GM21786 (cell line): ENCODE measurements around the gene THSD7A.

Source experiments
- ATAC-seq: cut with Tn5 transposase; IDR thresholded peaks from one replicate; pipeline ENCODE4 v1.9.1; 2021; ENCODE audit not compliant: unreplicated experiment

Gene THSD7A

DNA sequence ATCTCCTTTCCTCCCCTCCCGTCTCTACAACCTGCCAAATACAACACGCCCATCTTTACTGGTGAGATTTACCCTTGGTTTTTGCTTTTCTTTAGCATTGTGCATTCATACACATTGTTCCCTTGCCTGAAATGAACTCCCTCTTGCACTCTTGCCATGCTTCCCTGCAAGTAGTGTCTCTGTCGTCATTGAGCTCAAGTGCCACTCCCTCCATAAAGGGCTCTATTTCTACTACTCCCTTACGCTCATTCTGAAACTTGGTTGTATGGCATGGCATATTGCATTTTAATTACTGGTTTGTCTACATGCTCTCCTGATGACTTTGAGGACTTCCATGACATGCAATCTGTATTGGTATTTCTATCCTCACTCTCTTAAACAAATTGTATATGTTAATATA is 242.7 kb downstream of the THSD7A start:
- ATAC-seq = no peak

DNA sequence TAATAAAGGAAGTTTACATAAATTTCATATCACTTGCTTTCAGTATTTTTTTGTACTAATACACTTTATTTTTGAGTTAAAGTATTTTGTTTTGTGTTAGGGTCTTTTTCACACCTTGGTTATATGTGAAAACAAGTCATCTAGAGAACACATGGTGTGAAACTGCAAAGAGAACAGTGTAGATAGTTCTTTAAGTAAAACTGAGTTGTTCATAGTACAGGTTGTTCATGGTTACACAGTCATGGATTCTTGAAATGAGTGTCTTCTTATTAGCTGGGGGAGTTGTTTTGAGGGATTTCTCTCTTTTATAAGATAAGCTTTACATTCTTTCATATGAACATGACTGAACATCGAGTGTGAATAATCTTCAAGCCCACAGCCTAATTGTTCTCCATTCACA is 244.2 kb downstream of the THSD7A start:
- ATAC-seq = no peak

DNA sequence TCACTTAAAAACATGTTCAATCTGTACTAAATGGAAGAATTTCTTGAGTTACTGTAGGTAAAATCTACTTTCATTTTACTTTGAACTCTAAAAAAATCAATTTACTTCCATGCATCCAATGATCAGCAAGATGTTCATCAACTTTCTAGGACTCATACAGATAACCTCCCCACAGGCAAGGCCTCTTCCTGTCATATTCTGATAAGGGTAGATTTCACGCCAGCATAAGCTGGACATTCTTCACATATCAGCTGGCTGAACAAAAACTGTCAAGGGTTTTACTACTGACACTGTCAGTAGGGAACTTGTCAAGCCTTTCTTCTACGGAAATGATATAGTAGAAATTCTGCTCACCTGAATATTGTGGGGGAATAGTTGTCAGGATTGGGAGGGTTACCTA is 244.9 kb downstream of the THSD7A start:
- ATAC-seq = no peak

DNA sequence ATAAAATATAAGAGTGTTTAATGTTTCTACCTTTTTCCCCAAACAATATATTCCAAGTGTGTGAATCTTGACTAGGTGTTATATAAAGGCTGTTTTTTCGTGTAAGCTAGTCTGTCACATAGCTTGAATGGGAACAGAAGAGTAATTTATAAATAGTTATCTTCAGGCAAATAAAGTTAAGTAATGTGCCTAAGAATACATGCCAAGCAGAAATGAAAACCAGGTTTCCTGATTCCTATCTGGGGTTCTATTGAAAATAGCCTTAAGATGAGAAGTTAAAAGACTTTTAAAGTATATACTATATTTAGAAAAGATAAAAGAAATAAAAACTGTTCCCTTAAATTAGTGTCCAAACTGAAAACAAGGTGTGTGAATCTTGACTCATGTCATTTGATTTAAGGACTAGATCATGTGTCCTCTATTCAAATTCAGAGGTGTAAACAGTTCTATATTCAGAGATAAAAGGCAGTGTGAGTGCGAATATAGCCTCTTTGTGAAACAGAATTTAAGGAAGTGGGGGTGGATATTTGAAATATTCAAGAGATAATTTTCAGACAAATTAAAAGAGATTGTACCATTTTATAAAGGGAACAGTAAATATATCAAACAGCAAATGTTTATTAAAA is 247.5 kb downstream of the THSD7A start:
- no peak for ATAC-seq

DNA sequence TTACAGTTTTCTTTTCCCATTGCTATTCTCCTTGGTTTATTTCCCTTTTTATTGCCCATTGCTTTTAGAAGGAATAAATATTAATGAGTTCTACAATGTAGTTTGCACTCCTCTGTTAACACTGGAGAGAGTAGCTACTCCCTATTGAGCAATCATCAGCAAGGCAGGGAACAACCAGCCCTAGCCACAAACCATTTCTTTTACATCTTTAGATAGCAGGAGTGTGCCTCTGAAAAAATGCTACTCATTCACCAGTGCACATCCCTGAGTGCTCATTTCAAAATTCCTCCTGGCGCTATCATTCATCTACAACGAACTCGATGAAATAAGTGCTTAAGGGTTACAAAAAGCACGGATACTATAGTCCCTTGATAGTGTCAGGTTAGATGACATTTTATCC is 252.9 kb downstream of the THSD7A start:
- ATAC-seq = no peak

DNA sequence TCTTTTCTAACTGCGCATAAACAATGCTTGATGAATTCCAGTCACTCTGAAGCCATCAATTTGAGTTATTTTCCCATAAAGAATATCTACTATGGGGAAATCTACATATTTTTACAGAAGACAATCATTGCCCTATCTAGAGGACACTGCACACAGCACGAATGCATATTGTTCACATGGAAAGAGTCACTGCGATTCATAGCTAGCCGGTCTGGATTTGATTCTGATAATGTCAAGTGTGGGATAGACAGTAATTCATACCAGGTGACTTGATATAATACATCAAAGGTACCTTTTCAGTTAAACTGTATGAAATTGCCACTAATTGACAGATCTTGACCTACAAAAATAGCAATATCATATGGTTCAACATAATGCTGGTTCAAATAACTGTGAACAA is 255.7 kb downstream of the THSD7A start:
- ATAC-seq = no peak

DNA sequence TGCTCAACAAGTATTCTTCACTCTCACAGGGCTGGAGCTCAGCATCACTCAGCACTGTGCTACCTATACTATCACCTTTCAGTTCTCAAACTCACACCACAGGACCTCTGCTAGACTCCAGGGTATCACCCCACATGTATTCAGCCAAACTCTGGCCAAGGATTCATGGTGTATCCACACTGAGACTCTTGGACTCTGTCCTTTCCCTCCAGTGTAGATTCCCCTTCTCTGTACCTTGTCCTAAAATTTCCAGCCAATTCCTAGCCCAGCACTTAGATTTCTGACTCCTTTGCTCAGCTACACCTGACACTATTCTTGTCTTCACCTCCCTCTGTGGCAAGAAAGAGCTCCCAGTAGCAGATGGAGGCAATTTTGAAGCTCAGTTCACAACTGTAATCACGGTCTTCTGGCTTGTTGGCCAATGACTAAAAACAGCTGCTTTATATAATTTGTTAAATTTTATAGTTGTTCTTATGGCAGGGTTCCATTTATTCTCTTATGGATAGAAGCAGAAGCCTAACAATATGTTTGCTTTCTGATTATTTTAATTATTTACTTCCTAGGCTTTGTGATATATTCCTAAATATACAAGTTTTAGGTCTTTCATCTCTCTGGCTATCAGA is 258.8 kb downstream of the THSD7A start:
- no peak for ATAC-seq

DNA sequence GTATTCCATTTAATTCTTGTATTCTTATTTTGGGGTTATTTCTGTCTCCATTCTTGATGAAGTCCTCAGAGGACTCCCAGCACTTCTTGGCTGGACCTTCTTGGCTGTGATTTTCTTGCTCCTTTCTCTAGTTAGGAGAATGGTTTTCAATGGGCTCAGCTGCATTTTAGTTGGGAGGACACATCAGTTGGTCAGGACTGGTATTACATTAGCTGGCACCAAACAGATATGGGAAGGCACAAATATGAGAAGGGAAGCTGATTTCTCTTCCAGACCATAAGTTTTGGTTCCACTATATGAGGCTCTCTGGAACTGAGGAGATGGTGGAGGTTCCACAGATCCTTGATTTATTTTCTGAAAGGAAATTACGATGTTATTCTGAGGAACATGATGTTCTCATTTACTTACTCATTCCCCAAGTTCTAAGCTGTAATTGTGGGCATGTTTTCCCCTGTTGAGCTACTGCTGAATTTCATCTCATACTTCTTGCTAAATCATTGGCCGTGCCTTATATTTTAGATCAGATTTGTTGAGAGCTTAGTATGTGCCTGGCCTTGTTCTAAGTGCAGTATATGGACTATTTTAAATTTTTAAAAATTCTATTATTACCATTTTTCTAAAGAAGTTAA is 261.0 kb downstream of the THSD7A start:
- no peak for ATAC-seq

DNA sequence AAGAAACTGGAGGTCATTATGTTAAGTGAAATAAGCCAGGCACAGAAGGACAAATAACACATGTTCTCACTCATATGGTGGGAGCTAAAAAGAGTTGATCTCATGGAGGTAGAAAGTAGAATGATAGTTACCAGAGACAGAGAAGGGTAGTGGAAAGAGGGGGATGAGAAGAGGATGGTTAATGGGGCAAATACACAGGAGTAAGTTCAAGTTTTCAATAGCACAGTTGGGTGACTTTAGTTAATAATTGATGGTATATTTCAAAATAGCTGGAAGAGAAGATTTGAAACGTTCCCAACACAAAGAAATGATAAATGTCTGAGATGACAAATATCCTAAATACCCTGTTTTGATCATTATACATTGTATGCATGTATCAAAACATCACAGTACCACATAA is 261.8 kb downstream of the THSD7A start:
- ATAC-seq = no peak

DNA sequence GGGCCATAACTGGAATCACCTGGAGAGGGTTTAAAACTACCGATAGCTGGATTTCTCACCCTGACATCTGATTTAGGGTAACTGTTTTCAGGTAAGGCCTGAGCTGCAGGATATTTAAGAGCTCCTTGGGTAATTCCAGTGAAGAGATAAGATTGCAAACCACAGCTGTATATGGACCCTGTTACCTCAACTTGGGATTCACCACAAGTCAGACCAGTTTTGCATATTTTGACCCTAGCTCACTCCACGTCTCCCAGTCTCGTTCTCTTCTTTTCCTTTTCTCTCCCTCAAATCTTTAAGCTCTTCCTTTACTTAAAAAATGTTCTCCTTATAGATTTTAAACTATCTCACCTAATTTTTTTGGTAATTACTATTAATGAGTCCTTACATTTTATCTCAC is 264.4 kb downstream of the THSD7A start:
- ATAC-seq = no peak

DNA sequence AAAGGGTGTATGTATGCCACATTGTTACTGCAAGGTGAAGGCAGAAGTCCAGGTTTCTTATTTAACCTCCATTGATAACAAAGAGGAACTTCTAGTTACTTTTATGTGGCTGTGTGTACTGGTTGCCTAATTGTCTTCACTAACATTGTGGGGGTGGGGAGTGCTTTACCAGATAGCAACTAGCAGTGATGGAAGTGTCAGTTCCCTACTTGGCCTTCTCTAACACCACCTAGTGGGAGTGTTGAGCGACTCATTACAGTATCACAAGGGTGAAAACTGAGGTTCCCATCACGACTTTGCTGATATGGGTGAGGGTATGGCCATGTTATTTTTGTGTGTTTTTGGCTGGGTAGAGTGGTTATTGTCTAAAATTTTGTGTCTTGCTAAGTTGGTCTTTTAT is 274.4 kb downstream of the THSD7A start:
- peak; percentile 83 for ATAC-seq

DNA sequence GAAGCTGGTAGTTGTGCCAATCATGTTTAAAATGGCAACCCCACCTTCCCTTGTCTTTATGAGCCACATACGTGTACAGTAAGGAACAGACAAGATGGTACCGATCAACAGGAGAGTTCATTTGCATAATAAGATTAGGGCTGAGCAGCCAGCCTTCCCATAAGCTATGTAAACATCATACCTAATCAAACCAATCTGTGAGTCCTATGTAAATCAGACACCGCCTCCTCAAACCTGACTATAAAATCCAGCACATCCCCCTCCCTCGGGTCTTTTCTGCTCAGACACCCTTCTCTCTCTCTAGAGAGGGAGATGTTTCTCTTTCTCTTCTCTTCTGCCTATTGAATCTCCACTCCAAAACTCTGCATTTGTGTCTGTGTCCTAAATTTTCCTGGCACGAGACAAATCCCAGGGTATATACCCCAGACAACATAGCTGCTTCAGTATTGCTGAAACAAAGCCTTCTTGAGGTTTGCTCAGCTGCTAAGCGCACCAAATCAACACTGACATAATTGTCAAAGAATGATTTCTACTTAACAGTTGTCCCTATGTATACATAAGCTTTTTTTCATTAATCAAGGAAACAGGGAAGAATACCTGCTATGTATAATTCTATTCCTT is 279.2 kb downstream of the THSD7A start:
- no peak for ATAC-seq

DNA sequence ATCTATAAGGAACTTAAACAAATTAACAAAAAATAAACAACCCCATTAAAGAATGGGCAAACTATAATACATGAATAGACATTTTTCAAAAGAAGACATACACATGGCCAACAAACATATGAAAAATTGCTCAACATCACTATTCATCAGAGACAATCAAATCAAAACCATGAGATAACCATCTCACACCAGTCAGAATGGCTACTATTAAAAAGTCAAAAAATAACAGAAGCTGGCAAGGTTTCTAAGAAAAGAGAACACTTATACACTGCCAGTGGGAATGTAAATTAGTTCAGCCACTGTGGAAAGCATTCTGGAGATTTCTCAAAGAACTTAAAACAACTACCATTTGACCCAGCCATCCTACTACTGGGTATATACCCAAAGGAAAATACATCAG is 280.5 kb downstream of the THSD7A start:
- no peak for ATAC-seq

DNA sequence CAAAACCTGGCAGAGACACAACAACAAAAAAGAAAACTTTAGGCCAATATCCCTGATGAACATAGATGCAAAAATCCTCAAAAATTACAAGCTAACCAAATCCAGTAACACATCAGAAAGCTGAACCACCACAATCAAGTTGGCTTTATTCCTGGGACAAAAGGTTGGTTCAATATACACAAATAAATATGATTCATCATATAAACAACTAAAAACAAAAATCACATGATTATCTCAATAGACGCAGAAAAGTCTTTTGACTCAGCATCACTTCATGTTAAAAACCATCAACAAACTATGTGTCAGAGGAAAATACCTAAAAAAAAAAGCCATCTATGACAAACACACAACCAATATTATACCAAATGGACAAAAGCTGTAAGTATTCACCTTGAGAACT is 283.5 kb downstream of the THSD7A start:
- no peak for ATAC-seq

DNA sequence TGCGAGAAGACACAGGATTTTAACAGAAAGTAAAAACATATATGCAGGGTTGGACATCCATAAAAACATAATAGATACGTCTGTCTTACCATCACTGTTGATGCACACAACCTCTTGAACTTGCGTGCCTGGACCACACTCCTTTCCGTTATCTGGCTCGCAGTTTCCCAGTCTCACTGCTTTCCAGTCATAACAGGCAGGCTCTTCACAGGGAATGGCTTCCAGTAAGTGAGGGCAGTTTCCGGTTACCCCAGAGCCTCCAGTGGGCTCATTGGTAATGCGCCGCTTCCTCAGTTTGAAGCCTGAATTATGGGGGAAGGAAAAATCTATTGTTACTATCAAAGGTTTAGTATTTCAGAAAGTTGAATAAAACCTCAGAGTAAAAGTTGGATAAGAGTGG is 290.7 kb downstream of the THSD7A start:
- ATAC-seq = no peak

DNA sequence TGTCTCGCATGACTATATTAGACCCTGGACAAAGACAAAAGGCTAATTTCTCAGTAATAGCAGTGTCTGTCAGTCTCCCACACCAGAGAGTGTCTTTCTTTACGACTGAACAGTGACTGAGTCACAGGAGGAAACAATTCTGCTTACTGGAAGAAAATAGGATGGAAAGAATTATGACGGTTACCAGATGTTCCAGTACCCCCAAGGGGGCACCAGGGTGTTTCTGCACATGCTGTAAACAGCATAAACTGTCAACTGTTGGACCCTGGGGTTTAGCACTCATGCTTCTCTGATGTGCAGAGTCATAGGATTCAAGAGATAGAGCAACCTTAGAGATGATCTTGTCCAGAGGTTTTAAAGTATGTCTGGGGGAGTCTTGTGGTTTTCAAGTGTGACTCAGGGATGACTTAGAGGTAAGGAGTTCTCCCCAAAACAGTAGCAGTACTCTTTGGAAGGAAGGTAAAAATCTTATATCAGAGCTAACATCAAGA is 291.7 kb downstream of the THSD7A start:
- no peak for ATAC-seq

DNA sequence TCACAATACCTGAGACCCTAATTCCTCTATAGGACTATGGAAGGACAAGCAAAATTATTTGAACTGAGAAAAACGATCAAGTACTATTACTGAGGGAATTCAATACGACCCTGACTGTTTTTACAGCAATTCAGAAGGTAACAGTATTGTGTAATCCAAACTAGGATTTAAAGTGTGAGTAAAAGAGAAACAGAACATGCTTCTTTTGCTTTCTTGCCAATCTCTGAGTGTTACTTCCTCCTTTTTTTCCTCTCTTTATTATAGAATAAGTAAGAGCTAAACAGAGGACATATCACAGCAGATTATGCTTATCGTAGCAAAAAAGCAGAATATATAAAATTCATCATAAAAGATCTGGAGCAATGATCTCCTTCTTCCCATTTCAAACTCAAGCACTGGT is 292.1 kb downstream of the THSD7A start:
- ATAC-seq = no peak

DNA sequence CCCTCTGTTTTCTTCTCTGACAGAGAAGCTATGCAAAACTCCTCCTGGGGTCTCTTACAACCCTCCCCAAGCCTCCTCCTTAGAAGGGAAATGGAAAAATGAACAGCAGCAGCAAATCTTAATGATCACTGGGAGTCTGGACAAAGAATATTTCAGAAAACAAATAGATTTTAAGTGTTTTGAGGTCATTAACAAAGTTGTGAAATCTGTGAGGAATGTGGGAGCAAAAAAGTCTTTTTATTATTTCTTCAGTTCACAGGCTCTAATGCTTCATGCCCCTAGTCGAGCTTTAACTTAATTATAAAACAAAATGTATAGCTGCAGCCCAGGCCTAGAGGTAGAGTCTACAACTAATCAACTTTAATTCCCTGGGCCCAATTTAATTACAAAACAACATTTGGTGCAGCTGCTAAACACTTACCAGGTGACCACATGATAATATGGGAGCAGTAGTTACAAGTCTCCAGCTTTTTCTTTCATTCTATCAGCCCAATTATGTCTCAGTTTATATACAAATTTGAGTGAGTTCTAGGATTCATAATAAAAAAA is 293.2 kb downstream of the THSD7A start:
- no peak for ATAC-seq

DNA sequence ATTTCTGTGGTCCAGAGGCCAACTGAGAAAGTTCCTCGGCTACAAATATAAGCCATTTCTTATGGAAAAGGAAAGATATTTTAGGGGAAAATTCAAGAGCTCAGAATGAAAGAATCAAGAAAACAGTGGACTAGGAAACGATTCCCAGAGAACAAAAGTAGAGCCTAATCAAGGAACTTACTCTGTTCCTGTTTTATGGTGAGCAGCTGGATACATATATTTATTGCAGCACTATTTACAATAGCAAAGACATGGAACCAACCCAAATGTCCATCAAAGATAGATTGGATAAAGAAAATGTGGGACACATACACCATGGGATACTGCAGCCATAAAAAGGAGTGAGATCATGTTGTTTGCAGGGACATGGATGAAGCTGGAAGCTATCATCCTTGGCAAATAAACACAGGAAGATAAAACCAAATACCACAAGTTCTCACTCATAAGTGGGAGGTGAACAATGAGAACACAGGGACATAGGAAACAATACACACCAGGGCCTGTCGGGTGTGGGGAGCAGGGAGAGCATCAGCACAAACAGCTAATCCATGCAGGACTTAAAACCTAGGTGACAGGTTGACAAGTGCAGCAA is 298.7 kb downstream of the THSD7A start:
- no peak for ATAC-seq

DNA sequence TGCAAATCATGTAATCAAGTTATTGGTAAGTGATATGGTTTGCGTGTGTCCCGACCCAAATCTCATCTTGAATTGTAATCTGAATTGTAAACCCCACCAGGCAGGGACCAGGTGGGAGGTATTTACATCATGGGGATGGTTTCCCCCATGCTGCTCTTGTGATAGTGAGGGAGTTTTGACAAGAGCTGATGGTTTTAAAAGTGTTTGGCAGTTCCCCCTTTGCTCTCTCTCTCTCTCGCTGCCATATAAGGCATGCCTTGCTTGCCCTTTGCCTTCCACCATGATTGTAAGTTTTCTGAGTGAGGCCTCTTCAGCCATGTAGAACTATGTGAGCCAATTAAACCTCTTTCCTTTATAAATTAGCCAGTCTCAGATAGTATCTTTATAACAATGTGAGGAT is 302.6 kb downstream of the THSD7A start:
- ATAC-seq = no peak

DNA sequence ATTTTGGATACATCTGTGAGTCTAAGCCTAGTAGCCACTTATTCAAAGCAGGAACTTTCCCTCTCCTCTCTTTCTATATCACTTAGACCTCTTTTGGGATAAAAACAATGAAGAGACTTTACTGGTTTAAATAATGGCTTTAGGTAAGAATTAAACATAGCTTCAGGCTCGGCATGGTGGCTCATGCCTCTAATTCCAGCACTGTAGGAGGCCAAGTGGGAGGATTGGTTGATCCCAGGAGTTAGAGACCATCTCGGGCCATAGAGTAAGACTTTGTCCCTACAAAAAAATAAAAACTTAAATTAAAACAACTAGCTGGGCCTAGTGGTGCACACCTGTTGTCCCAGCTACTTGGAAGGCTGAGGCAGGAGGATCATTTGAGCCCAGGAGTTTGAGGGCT is 304.3 kb downstream of the THSD7A start:
- no peak for ATAC-seq
